ENCODE results near the gene PHLDA3. TPM values are rescaled to one million over a fixed set of nuclear protein-coding genes. Genes with fewer than 3 reads are reported as not detected.

PHLDA3 gene
- polyA plus RNA-seq (2013, experiment 1 of 2) = 71.4 TPM
- 50.9 TPM for polyA plus RNA-seq (2013, experiment 2 of 2)

- 1% methylated on average over 46 to 54 of the region's 76 CpGs for WGBS, 2 experiments (ENCODE audit: insufficient coverage in 2 of 2)
- Histone ChIP-seq H3K4me3 (ENCODE audit: extremely low read depth, insufficient read depth, low read length, poor library complexity, severe bottlenecking) (peak within 1 kb of the TSS; percentile 73), H3K36me3 (ENCODE audit: control insufficient read depth, insufficient read depth, low read length) (peaks cover 37% of the 10 kb centered on the region), H3K9me3 (ENCODE audit: control insufficient read depth, low read length) (no peaks in the 10 kb centered on the region), H3K27ac (ENCODE audit: low read depth, low read length, severe bottlenecking) (peak within 1 kb of the TSS; percentile 69), H3K4me1 (ENCODE audit: control insufficient read depth, insufficient read depth, low read length, poor library complexity, severe bottlenecking) (peaks cover 18% of the 10 kb centered on the region)
These were observed at the start of gene PHLDA3 for GRCh38 chr1:201468844-201469644. PHLDA3 (minus strand) TSS chr1:201469188; CDS start chr1:201468786, 402 bp downstream.

GRCh38 chr1:201518071-201518470 is 49.1 kb upstream of the PHLDA3 start:
- WGBS, 2 experiments (ENCODE audit: insufficient coverage in 2 of 2) = 88 to 100% methylated on average over 2 to 4 of the region's 5 CpGs
- H3K4me3 ChIP-seq (ENCODE audit: extremely low read depth, insufficient read depth, low read length, poor library complexity, severe bottlenecking) = no peak overlapping the region
- peaks cover 20% of the 10 kb centered on the region for H3K4me1 ChIP-seq (ENCODE audit: control insufficient read depth, insufficient read depth, low read length, poor library complexity, severe bottlenecking)
- H3K36me3 ChIP-seq (ENCODE audit: control insufficient read depth, insufficient read depth, low read length) = no peaks in the 10 kb centered on the region
- no peaks in the 10 kb centered on the region for H3K9me3 ChIP-seq (ENCODE audit: control insufficient read depth, low read length)
- H3K27ac ChIP-seq (ENCODE audit: low read depth, low read length, severe bottlenecking) = no peak overlapping the region

DNA sequence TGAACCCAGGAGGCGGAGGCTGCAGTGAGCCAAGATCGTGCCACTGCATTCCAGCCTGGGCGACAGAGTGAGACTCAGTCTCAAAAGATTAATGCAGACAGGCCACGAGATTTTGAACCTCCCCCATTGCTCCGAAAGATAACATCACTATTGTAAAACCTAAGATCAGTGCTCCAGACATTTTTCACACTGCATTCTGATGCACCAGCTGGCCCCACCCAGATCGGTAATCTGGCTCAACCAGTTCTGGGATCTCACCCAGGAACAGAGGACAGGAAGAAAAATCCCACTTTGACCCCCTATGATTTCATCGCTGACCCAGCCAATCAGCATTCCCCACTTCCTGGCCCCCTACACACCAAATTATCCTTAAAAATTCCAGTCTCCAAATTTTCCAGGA is 48.6 kb upstream of the PHLDA3 start:
- Histone ChIP-seq H3K27ac (ENCODE audit: low read depth, low read length, severe bottlenecking) (no peak overlapping the region), H3K36me3 (ENCODE audit: control insufficient read depth, insufficient read depth, low read length) (no peaks in the 10 kb centered on the region), H3K4me3 (ENCODE audit: extremely low read depth, insufficient read depth, low read length, poor library complexity, severe bottlenecking) (no peak overlapping the region), H3K4me1 (ENCODE audit: control insufficient read depth, insufficient read depth, low read length, poor library complexity, severe bottlenecking) (peaks cover 23% of the 10 kb centered on the region), H3K9me3 (ENCODE audit: control insufficient read depth, low read length) (no peaks in the 10 kb centered on the region)
- 92 to 93% methylated on average over 6 of the region's 7 CpGs for WGBS, 2 experiments (ENCODE audit: insufficient coverage in 2 of 2)

GRCh38 chr1:201516511-201517127 is 47.6 kb upstream of the PHLDA3 start:
- H3K9me3 ChIP-seq (ENCODE audit: control insufficient read depth, low read length) = no peaks in the 10 kb centered on the region
- H3K4me1 ChIP-seq (ENCODE audit: control insufficient read depth, insufficient read depth, low read length, poor library complexity, severe bottlenecking) = peaks cover 31% of the 10 kb centered on the region
- H3K36me3 ChIP-seq (ENCODE audit: control insufficient read depth, insufficient read depth, low read length) = no peaks in the 10 kb centered on the region
- H3K4me3 ChIP-seq (ENCODE audit: extremely low read depth, insufficient read depth, low read length, poor library complexity, severe bottlenecking) = no peak overlapping the region
- no CpG with 5 or more reads among the region's 2 CpGs for WGBS, 2 experiments (ENCODE audit: insufficient coverage in 2 of 2)
- H3K27ac ChIP-seq (ENCODE audit: low read depth, low read length, severe bottlenecking) = no peak overlapping the region

DNA sequence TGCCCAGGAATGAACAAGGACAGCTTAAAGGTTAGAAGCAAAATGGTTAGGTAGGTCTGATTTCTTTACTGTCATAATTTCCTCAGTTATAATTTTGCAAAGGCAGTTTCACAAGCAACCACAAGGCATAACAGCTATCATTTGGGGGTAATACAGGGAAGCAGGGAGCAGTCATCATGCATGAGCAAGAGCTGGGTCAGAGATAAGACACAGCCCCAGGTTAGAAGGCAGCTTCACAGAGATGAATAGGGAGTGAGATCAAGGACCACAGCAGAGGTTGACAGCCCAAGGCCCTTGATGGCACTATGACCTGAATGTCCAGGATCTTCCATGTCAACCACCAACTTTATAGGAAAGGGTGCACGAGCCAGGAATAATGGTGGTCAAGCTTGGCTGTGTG is 46.9 kb upstream of the PHLDA3 start:
- Histone ChIP-seq H3K4me1 (ENCODE audit: control insufficient read depth, insufficient read depth, low read length, poor library complexity, severe bottlenecking) (peaks cover 34% of the 10 kb centered on the region), H3K27ac (ENCODE audit: low read depth, low read length, severe bottlenecking) (no peak overlapping the region), H3K4me3 (ENCODE audit: extremely low read depth, insufficient read depth, low read length, poor library complexity, severe bottlenecking) (no peak overlapping the region), H3K36me3 (ENCODE audit: control insufficient read depth, insufficient read depth, low read length) (no peaks in the 10 kb centered on the region), H3K9me3 (ENCODE audit: control insufficient read depth, low read length) (no peaks in the 10 kb centered on the region)
- WGBS, 2 experiments (ENCODE audit: insufficient coverage in 2 of 2) = 100% methylated on average over 1 of the region's 1 CpG; no CpG with 5 or more reads in 1 of the 2 experiments

GRCh38 chr1:201515062-201515750 is 46.2 kb upstream of the PHLDA3 start:
- Histone ChIP-seq H3K9me3 (ENCODE audit: control insufficient read depth, low read length) (no peaks in the 10 kb centered on the region), H3K36me3 (ENCODE audit: control insufficient read depth, insufficient read depth, low read length) (no peaks in the 10 kb centered on the region), H3K4me1 (ENCODE audit: control insufficient read depth, insufficient read depth, low read length, poor library complexity, severe bottlenecking) (peaks cover 34% of the 10 kb centered on the region), H3K4me3 (ENCODE audit: extremely low read depth, insufficient read depth, low read length, poor library complexity, severe bottlenecking) (no peak overlapping the region), H3K27ac (ENCODE audit: low read depth, low read length, severe bottlenecking) (no peak overlapping the region)
- WGBS, 2 experiments (ENCODE audit: insufficient coverage in 2 of 2) = 91 to 93% methylated on average over 8 to 9 of the region's 9 CpGs

- WGBS, 2 experiments (ENCODE audit: insufficient coverage in 2 of 2) = 100% methylated on average over 1 to 2 of the region's 2 CpGs
- no peak overlapping the region for H3K4me3 ChIP-seq (ENCODE audit: extremely low read depth, insufficient read depth, low read length, poor library complexity, severe bottlenecking)
- H3K9me3 ChIP-seq (ENCODE audit: control insufficient read depth, low read length) = no peaks in the 10 kb centered on the region
- H3K36me3 ChIP-seq (ENCODE audit: control insufficient read depth, insufficient read depth, low read length) = no peaks in the 10 kb centered on the region
- peak overlapping the region; percentile 23 for H3K27ac ChIP-seq (ENCODE audit: low read depth, low read length, severe bottlenecking)
- peaks cover 34% of the 10 kb centered on the region for H3K4me1 ChIP-seq (ENCODE audit: control insufficient read depth, insufficient read depth, low read length, poor library complexity, severe bottlenecking)
These were observed 45.5 kb upstream of the PHLDA3 start for GRCh38 chr1:201514466-201514865.

GRCh38 chr1:201513498-201514243 is 44.7 kb upstream of the PHLDA3 start:
- H3K9me3 ChIP-seq (ENCODE audit: control insufficient read depth, low read length) = no peaks in the 10 kb centered on the region
- H3K36me3 ChIP-seq (ENCODE audit: control insufficient read depth, insufficient read depth, low read length) = no peaks in the 10 kb centered on the region
- H3K27ac ChIP-seq (ENCODE audit: low read depth, low read length, severe bottlenecking) = peak overlapping the region; percentile 75
- 93% methylated on average over 3 to 5 of the region's 6 CpGs for WGBS, 2 experiments (ENCODE audit: insufficient coverage in 2 of 2)
- H3K4me3 ChIP-seq (ENCODE audit: extremely low read depth, insufficient read depth, low read length, poor library complexity, severe bottlenecking) = no peak overlapping the region
- peaks cover 39% of the 10 kb centered on the region for H3K4me1 ChIP-seq (ENCODE audit: control insufficient read depth, insufficient read depth, low read length, poor library complexity, severe bottlenecking)

- H3K36me3 ChIP-seq (ENCODE audit: control insufficient read depth, insufficient read depth, low read length) = no peaks in the 10 kb centered on the region
- peak overlapping the region; percentile 88 for H3K27ac ChIP-seq (ENCODE audit: low read depth, low read length, severe bottlenecking)
- no peak overlapping the region for H3K4me3 ChIP-seq (ENCODE audit: extremely low read depth, insufficient read depth, low read length, poor library complexity, severe bottlenecking)
- WGBS, 2 experiments (ENCODE audit: insufficient coverage in 2 of 2) = 12 to 26% methylated on average over 5 to 6 of the region's 6 CpGs
- H3K9me3 ChIP-seq (ENCODE audit: control insufficient read depth, low read length) = no peaks in the 10 kb centered on the region
- peaks cover 39% of the 10 kb centered on the region for H3K4me1 ChIP-seq (ENCODE audit: control insufficient read depth, insufficient read depth, low read length, poor library complexity, severe bottlenecking)
These were observed 43.1 kb upstream of the PHLDA3 start for GRCh38 chr1:201511941-201512539.

- no peaks in the 10 kb centered on the region for H3K36me3 ChIP-seq (ENCODE audit: control insufficient read depth, insufficient read depth, low read length)
- peaks cover 39% of the 10 kb centered on the region for H3K4me1 ChIP-seq (ENCODE audit: control insufficient read depth, insufficient read depth, low read length, poor library complexity, severe bottlenecking)
- peak overlapping the region; percentile 88 for H3K27ac ChIP-seq (ENCODE audit: low read depth, low read length, severe bottlenecking)
- 59 to 73% methylated on average over 5 of the region's 6 CpGs for WGBS, 2 experiments (ENCODE audit: insufficient coverage in 2 of 2)
- H3K9me3 ChIP-seq (ENCODE audit: control insufficient read depth, low read length) = no peaks in the 10 kb centered on the region
- no peak overlapping the region for H3K4me3 ChIP-seq (ENCODE audit: extremely low read depth, insufficient read depth, low read length, poor library complexity, severe bottlenecking)
These were observed 42.5 kb upstream of the PHLDA3 start for GRCh38 chr1:201511396-201511940.
